ENCODE data around the gene NR1D2. TPM values are rescaled to one million over a fixed set of nuclear protein-coding genes. Genes with fewer than 3 reads are reported as not detected.

The NR1D2 gene
- total RNA-seq, 1 experiment from 2014 or later = 23.9 TPM

DNA sequence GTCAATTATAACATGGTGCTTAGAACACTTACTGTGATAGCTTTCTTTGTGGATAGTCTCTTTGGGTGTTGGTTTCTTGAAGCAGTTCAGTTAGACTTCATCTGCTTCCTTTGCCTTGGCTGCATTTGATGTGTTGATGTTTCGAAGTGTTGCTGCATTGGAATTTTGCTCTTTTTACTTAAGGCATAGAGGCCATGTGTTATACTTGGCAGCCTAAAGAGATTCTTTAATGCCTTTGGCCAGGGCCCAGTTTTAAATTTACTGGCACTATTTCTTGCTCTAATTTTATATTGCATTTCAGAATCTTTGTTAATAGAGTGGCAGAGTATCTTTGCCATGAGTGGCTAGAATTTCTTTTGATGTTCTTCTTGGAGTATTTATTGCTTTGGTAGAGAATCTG is 21.2 kb downstream of the NR1D2 start:
- Mint-ChIP-seq H3K9me3 (ENCODE audit: unreplicated experiment) (no peaks in the 10 kb centered on the region), H3K27ac (ENCODE audit: unreplicated experiment) (no peak overlapping the region)
- no peak for DNase-seq

DNA sequence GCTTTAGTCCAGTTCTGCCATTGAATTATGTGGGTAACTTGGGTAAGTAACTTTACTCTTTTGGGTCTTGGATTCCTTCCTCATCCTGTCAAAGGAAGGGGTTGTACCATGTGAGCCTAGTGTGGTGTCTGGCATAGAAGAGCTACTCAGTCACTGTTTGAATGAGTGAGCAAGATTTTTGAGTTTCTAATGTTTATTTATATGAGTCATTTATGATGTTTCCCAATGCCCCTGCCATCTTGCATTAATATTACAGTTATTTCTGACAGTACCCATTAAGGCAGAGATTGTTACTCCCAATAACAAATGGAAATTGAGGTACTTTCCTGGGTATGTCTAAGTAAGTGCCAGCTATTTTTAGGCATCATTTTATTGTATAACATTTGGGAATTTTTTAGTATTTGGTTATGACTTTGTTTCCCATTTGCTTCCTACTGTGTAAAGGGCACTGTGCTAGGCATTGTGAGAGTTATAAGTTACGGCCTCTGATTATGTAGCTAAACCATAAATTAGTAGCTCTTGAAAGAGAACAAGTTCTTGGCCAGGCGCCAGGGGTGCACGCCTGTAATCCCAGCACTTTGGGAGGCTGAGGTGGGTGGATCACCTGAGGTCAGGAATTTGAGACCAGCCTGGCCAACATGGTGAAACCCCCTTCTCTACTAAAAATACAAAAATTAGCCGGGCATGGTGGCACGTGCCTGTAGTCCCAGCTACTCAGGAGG is 23.5 kb downstream of the NR1D2 start:
- no peak for DNase-seq
- Histone ChIP-seq H3K4me1 (no peaks in the 10 kb centered on the region), H3K36me3 (ENCODE audit: control insufficient read depth, insufficient read depth, low read length) (no peaks in the 10 kb centered on the region), H3K27me3 (replicated peaks; ENCODE audit: control insufficient read depth, insufficient read depth, low read length) (no peaks in the 10 kb centered on the region), H3K9me3 (no peaks in the 10 kb centered on the region), H3K4me3 (ENCODE audit: low read depth, low read length) (no peak overlapping the region)
- ChIA-PET CTCF (interaction anchor here (0.6 kb wide), 1 partner anchor 81 kb away, joined by 3 read pairs; no protein-coding TSS in a partner anchor), POLR2A (no interaction called here)
- Mint-ChIP-seq H3K4me1 (ENCODE audit: low read depth, unreplicated experiment) (no peaks in the 10 kb centered on the region), H3K27ac (ENCODE audit: unreplicated experiment) (no peak overlapping the region), H3K27me3 (ENCODE audit: insufficient read depth, unreplicated experiment) (no peaks in the 10 kb centered on the region), H3K36me3 (ENCODE audit: insufficient read depth, unreplicated experiment) (peaks cover 35% of the 10 kb centered on the region), H3K9me3 (ENCODE audit: unreplicated experiment) (no peaks in the 10 kb centered on the region), H3K4me3 (ENCODE audit: unreplicated experiment) (no peak overlapping the region)
- no TSS peak for BruUV-seq (replicated peaks)
- TF ChIP-seq, protein P1, sequence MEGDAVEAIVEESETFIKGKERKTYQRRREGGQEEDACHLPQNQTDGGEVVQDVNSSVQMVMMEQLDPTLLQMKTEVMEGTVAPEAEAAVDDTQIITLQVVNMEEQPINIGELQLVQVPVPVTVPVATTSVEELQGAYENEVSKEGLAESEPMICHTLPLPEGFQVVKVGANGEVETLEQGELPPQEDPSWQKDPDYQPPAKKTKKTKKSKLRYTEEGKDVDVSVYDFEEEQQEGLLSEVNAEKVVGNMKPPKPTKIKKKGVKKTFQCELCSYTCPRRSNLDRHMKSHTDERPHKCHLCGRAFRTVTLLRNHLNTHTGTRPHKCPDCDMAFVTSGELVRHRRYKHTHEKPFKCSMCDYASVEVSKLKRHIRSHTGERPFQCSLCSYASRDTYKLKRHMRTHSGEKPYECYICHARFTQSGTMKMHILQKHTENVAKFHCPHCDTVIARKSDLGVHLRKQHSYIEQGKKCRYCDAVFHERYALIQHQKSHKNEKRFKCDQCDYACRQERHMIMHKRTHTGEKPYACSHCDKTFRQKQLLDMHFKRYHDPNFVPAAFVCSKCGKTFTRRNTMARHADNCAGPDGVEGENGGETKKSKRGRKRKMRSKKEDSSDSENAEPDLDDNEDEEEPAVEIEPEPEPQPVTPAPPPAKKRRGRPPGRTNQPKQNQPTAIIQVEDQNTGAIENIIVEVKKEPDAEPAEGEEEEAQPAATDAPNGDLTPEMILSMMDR (IDR thresholded peaks at IDR 0.05; ENCODE audit: insufficient read depth in 1 of 2, low read depth in 1 of 2, low read length in 1 of 2, severe bottlenecking in 1 of 2, unreplicated experiment in 1 of 2) = no peak
- intact Hi-C loops (cut with micrococcal nuclease; ENCODE audit: unreplicated experiment) = no loop called here

More for the DNA sequence above, 21.2 kb downstream of the NR1D2 start:
- Mint-ChIP-seq H3K27me3 (ENCODE audit: insufficient read depth, unreplicated experiment) (no peaks in the 10 kb centered on the region), H3K4me3 (ENCODE audit: unreplicated experiment) (no peak overlapping the region), H3K36me3 (ENCODE audit: insufficient read depth, unreplicated experiment) (peaks cover 45% of the 10 kb centered on the region), H3K4me1 (ENCODE audit: low read depth, unreplicated experiment) (no peaks in the 10 kb centered on the region)
- Histone ChIP-seq H3K27me3 (replicated peaks; ENCODE audit: control insufficient read depth, insufficient read depth, low read length) (no peaks in the 10 kb centered on the region), H3K36me3 (ENCODE audit: control insufficient read depth, insufficient read depth, low read length) (peaks cover 2% of the 10 kb centered on the region), H3K4me1 (no peaks in the 10 kb centered on the region), H3K9me3 (no peaks in the 10 kb centered on the region), H3K4me3 (ENCODE audit: low read depth, low read length) (no peak overlapping the region)
- CTCF ChIA-PET = no interaction called here
- intact Hi-C loops (cut with micrococcal nuclease; ENCODE audit: unreplicated experiment) = no loop called here
- POLR2A ChIA-PET = no interaction called here
- no TSS peak for BruUV-seq (replicated peaks)
- TF ChIP-seq, protein P1 (IDR thresholded peaks at IDR 0.05; ENCODE audit: insufficient read depth in 1 of 2, low read depth in 1 of 2, low read length in 1 of 2, severe bottlenecking in 1 of 2, unreplicated experiment in 1 of 2) = no peak

DNA sequence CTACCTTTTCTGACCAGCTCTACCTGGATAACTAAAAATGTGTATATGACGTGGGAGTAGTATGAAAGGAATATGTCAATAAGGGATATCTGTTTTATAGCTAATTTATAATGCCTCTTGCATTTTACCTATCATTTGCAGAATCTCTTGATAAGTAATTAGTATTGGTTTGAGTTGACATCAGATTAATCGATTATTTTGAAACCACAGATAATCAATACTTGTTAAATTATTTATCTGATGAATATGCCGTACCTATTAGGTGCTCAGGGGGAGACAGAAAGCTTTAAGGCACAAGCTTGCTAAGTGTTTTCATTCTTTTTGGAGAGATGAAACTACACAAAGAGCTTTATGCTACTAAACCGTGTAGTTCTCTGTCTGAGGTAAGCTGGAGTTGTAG is 24.3 kb downstream of the NR1D2 start:
- CTCF ChIA-PET = no interaction called here
- POLR2A ChIA-PET = no interaction called here
- no peak overlapping the region for H3K4me3 Mint-ChIP-seq (ENCODE audit: unreplicated experiment)
- DNase-seq = no peak
- TF ChIP-seq, protein P1 (IDR thresholded peaks at IDR 0.05; ENCODE audit: insufficient read depth in 1 of 2, low read depth in 1 of 2, low read length in 1 of 2, severe bottlenecking in 1 of 2, unreplicated experiment in 1 of 2) = no peak
- Histone ChIP-seq H3K4me1 (no peaks in the 10 kb centered on the region), H3K27me3 (replicated peaks; ENCODE audit: control insufficient read depth, insufficient read depth, low read length) (no peaks in the 10 kb centered on the region), H3K9me3 (no peaks in the 10 kb centered on the region), H3K36me3 (ENCODE audit: control insufficient read depth, insufficient read depth, low read length) (no peaks in the 10 kb centered on the region), H3K4me3 (ENCODE audit: low read depth, low read length) (no peak overlapping the region)
- no peaks in the 10 kb centered on the region for H3K4me1 Mint-ChIP-seq (ENCODE audit: low read depth, unreplicated experiment)
- H3K27ac Mint-ChIP-seq (ENCODE audit: unreplicated experiment) = no peak overlapping the region
- intact Hi-C loops (cut with micrococcal nuclease; ENCODE audit: unreplicated experiment) = no loop called here
- H3K27me3 Mint-ChIP-seq (ENCODE audit: insufficient read depth, unreplicated experiment) = no peaks in the 10 kb centered on the region
- H3K9me3 Mint-ChIP-seq (ENCODE audit: unreplicated experiment) = no peaks in the 10 kb centered on the region
- BruUV-seq (replicated peaks) = no TSS peak
- peaks cover 27% of the 10 kb centered on the region for H3K36me3 Mint-ChIP-seq (ENCODE audit: insufficient read depth, unreplicated experiment)
